ENCODE data around the gene CDH24. TPM values are rescaled to one million over a fixed set of nuclear protein-coding genes. Genes with fewer than 3 reads are reported as not detected.

Gene CDH24
- total and polyA plus RNA-seq, 2 of the 13 experiments (the other 11 are each of a cell fraction or from before 2014, with no cell fraction given), result 0.69 to 0.99 TPM

DNA sequence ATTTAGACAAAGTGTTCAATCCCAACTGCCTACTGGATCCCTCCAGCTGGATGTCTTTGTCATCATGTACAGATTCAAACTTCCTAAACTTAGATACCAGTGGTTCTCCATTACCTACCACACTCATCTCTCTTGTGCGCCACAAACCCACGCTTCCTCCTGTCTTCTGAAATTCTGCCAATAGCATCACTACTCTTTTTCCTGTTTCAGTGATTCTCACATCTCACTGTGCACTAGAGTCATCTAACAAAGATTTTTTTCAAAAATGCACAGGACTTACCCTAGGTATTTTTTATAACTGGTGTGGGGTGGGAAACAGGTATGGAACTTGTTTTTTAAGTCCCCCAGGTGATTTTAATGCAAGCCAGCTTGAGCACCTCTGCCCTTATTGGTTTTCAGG, 28.5 kb downstream of the CDH24 start:
- Histone ChIP-seq H3K79me2 (ENCODE audit: insufficient read depth, low read length) (peaks cover 39% of the 10 kb centered on the region), H2AFZ (ENCODE audit: low read length) (no peak overlapping the region), H3K4me2 (ENCODE audit: low read depth, low read length) (no peak overlapping the region), H3K9me3 (ENCODE audit: low read length) (no peaks in the 10 kb centered on the region), H3K27me3 (ENCODE audit: control insufficient read depth in 1 of 2, insufficient read depth in 2 of 2, low read length in 2 of 2) (no peaks in the 10 kb centered on the region), H3K4me3 (replicated peaks in 1 of 3; ENCODE audit: insufficient read depth in 1 of 3, low read depth in 2 of 3, low read length in 3 of 3) (no peak overlapping the region), H3K27ac (ENCODE audit: extremely low read length, insufficient read depth, low read length) (no peak overlapping the region), H3K9ac (ENCODE audit: insufficient read depth, low read depth, low read length) (no peak overlapping the region), H3K4me1 (ENCODE audit: insufficient read depth, low read length) (peaks cover 57% of the 10 kb centered on the region), H4K20me1 (ENCODE audit: insufficient read depth, low read length) (0 out of 2 replicates have a peak, but pooled peaks cover 6% of the 10 kb centered on the region), H3K36me3 (replicated peaks in 1 of 2; ENCODE audit: control insufficient read depth in 1 of 2, insufficient read depth in 2 of 2, low read length in 2 of 2) (peaks cover 36 to 66% of the 10 kb centered on the region in 2 experiments)
- 98% methylated on average over 2 of the region's 2 CpGs for WGBS (ENCODE audit: low lambda C conversion rate)
- TF ChIP-seq, protein P1, sequence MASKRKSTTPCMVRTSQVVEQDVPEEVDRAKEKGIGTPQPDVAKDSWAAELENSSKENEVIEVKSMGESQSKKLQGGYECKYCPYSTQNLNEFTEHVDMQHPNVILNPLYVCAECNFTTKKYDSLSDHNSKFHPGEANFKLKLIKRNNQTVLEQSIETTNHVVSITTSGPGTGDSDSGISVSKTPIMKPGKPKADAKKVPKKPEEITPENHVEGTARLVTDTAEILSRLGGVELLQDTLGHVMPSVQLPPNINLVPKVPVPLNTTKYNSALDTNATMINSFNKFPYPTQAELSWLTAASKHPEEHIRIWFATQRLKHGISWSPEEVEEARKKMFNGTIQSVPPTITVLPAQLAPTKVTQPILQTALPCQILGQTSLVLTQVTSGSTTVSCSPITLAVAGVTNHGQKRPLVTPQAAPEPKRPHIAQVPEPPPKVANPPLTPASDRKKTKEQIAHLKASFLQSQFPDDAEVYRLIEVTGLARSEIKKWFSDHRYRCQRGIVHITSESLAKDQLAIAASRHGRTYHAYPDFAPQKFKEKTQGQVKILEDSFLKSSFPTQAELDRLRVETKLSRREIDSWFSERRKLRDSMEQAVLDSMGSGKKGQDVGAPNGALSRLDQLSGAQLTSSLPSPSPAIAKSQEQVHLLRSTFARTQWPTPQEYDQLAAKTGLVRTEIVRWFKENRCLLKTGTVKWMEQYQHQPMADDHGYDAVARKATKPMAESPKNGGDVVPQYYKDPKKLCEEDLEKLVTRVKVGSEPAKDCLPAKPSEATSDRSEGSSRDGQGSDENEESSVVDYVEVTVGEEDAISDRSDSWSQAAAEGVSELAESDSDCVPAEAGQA (IDR thresholded peaks at IDR 0.05; ENCODE audit: low read depth), result no peak
- TF ChIP-seq, protein P1 (CRISPR knock-in tag; IDR thresholded peaks at IDR 0.05; ENCODE audit: borderline replicate concordance), result no peak
- TF ChIP-seq TFDP2 (CRISPR knock-in tag; IDR thresholded peaks at IDR 0.05), result no peak
- no peak for TF ChIP-seq ZNF317 (CRISPR knock-in tag; IDR thresholded peaks at IDR 0.05)
- peak; percentile 72 for TF ChIP-seq RBFOX2 (IDR thresholded peaks at IDR 0.05; ENCODE audit: low read depth, low read length)
- no peak for TF ChIP-seq KLF12 (CRISPR knock-in tag; IDR thresholded peaks at IDR 0.05; ENCODE audit: borderline replicate concordance)
- peak; percentile 80 for TF ChIP-seq RBM22 (optimal IDR thresholded peaks at IDR 0.05; ENCODE audit: low read length)
- no peak for TF ChIP-seq POLR2AphosphoS2 (IDR thresholded peaks at IDR 0.05; ENCODE audit: low read depth, low read length)
- TF ChIP-seq ZSCAN31 (CRISPR knock-in tag; IDR thresholded peaks at IDR 0.05; ENCODE audit: low read depth), result 0 out of 2 replicates have a peak, but pooled peaks have one; percentile 22
- ATAC-seq (no peak), FAIRE-seq (no peak), DNase-seq (ENCODE audit: low spot score) (no peak)
- ChIA-PET POLR2A (interaction anchor here (1.0 to 15.1 kb wide), 8 partner anchors 11 to 99 kb away, joined by 3 to 203 read pairs (median 4); partner anchors contain the start of genes ACIN1, AJUBA, C14orf119 and PRMT5), CTCF (ENCODE audit: low intra/inter-chr PET ratio, low total read pairs) (no interaction called here)
- in situ Hi-C loops (cut with HindIII; ENCODE audit: extremely low pct_ligation_motif_present, low pct_unique_long_range_greater_than_20kb) (no loop called here), intact Hi-C loops (cut with micrococcal nuclease; ENCODE audit: unreplicated experiment) (no loop called here)
- TSS peak; percentile 6 for BruUV-seq (replicated peaks)
